Activated T-cell treated with anti-CD3 and anti-CD28 coated beads for 4 hours (primary cell): ENCODE results near the gene CNTN5.
"Not testable (repeated sequence)": the region's sequence is repeated elsewhere in the genome, so short reads cannot be mapped to it uniquely, and the experiment has no call there.

Experiments used
- DNase-seq: peaks from one replicate; pipeline ENCODE4 v3.0.0-alpha.2; 2020

Gene CNTN5

GRCh38 chr11:99281331-99281730, 260.6 kb downstream of the CNTN5 start:
- no peak for DNase-seq

GRCh38 chr11:99297925-99298324, 277.2 kb downstream of the CNTN5 start:
- not testable (repeated sequence) for DNase-seq

- DNase-seq: no peak
Measured at GRCh38 chr11:99307510-99308088, 286.9 kb downstream of the CNTN5 start.

GRCh38 chr11:99311870-99312269, 291.1 kb downstream of the CNTN5 start:
- DNase-seq: no peak

GRCh38 chr11:99316776-99317520, 296.2 kb downstream of the CNTN5 start:
- DNase-seq: no peak

GRCh38 chr11:99320769-99321290, 300.1 kb downstream of the CNTN5 start:
- no peak for DNase-seq

- no peak for DNase-seq
Measured at GRCh38 chr11:99325847-99326246, 305.1 kb downstream of the CNTN5 start.

- DNase-seq: no peak
Measured at GRCh38 chr11:99327066-99327465, 306.3 kb downstream of the CNTN5 start.

- DNase-seq: no peak
Measured at GRCh38 chr11:99327527-99327926, 306.8 kb downstream of the CNTN5 start.

GRCh38 chr11:99333621-99334020, 312.9 kb downstream of the CNTN5 start:
- DNase-seq: no peak

GRCh38 chr11:99343117-99343516, 322.4 kb downstream of the CNTN5 start:
- no peak for DNase-seq

GRCh38 chr11:99349151-99349673, 328.5 kb downstream of the CNTN5 start:
- DNase-seq: no peak

- DNase-seq: no peak
Measured at GRCh38 chr11:99351624-99352023, 330.9 kb downstream of the CNTN5 start.

- no peak for DNase-seq
Measured at GRCh38 chr11:99352642-99353041, 331.9 kb downstream of the CNTN5 start.

GRCh38 chr11:99366546-99366945, 345.8 kb downstream of the CNTN5 start:
- DNase-seq: no peak

GRCh38 chr11:99368583-99368982, 347.8 kb downstream of the CNTN5 start:
- DNase-seq: no peak

- no peak for DNase-seq
Measured at GRCh38 chr11:99370549-99371216, 349.9 kb downstream of the CNTN5 start.

- DNase-seq: no peak
Measured at GRCh38 chr11:99371257-99371656, 350.5 kb downstream of the CNTN5 start.

GRCh38 chr11:99376463-99376862, 355.7 kb downstream of the CNTN5 start:
- DNase-seq: no peak

GRCh38 chr11:99383648-99384245, 363.0 kb downstream of the CNTN5 start:
- DNase-seq: no peak

GRCh38 chr11:99391245-99391644, 370.5 kb downstream of the CNTN5 start:
- no peak for DNase-seq

GRCh38 chr11:99406345-99406744, 385.6 kb downstream of the CNTN5 start:
- no peak for DNase-seq

- no peak for DNase-seq
Measured at GRCh38 chr11:99410636-99411035, 389.9 kb downstream of the CNTN5 start.
